ENCODE results near the gene COX6B2. TPM values are rescaled to one million over a fixed set of nuclear protein-coding genes. Genes with fewer than 3 reads are reported as not detected.

Gene COX6B2
- total RNA-seq, 1 experiment from 2014 or later: 0.80 TPM

GRCh38 chr19:55362174-55362989 is 7.9 kb upstream of the COX6B2 start:
- CTCF ChIA-PET: no interaction called here
- H3K9me2 ChIP-seq (replicated peaks; ENCODE audit: low read length): no peaks in the 10 kb centered on the region
- no peaks in the 10 kb centered on the region for H3K79me2 ChIP-seq (ENCODE audit: low read length)
- no TSS peak for BruUV-seq (replicated peaks)
- H3K4me1 ChIP-seq (ENCODE audit: insufficient read depth, low read length): no peaks in the 10 kb centered on the region
- intact Hi-C loops (cut with micrococcal nuclease): no loop called here
- no peak overlapping the region for H3K9ac ChIP-seq (ENCODE audit: low read length)
- H3K9me3 ChIP-seq (ENCODE audit: low read length): no peaks in the 10 kb centered on the region
- ATAC-seq (no peak; the same call in 1 of the 2 replicates), DNase-seq (no peak)
- H3K27me3 ChIP-seq (ENCODE audit: low read length): no peaks in the 10 kb centered on the region
- TF ChIP-seq EZH2phosphoT487 (IDR thresholded peaks at IDR 0.05; ENCODE audit: borderline replicate concordance, low read length): no peak
- no peak for TF ChIP-seq CTCF (conservative IDR thresholded peaks at IDR 0.05; ENCODE audit: low read depth, low read length)
- TF ChIP-seq EZH2 (IDR thresholded peaks at IDR 0.05; ENCODE audit: low read length, unreplicated experiment): no peak
- H4K20me1 ChIP-seq (ENCODE audit: low read length): no peaks in the 10 kb centered on the region
- H3K27ac ChIP-seq (ENCODE audit: low read length): no peak overlapping the region
- POLR2A ChIA-PET (ENCODE audit: unreplicated experiment): no interaction called here
- no peak overlapping the region for H3K4me2 ChIP-seq (ENCODE audit: low read length)
- H3K36me3 ChIP-seq (ENCODE audit: low read depth, low read length): no peaks in the 10 kb centered on the region
- no peak overlapping the region for H2AFZ ChIP-seq (ENCODE audit: low read length)
- H3F3A ChIP-seq (ENCODE audit: low read length, unreplicated experiment): no peaks in the 10 kb centered on the region
- no peak overlapping the region for H3K4me3 ChIP-seq (ENCODE audit: low read length)

DNA sequence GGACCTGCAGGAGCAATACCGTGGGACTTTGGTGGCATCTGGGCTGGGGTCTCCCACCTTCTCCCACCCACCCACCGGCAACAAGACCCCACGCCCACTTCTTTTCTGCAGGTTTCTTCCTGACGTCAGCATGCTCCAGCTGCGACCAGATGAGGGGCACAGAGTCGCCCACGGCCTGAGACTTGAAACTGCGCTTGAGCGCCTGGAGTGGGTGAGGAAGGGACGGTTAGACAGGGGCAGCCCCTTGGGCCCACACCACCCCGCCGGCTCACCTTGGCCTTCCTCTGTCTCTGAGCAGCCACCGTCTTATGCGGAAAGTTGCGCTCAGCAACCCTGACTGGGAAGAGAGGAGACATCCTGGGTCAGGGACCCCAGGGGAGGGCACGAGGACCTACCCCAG is 6.4 kb upstream of the COX6B2 start:
- H3K9me2 ChIP-seq (replicated peaks; ENCODE audit: low read length): no peaks in the 10 kb centered on the region
- no peaks in the 10 kb centered on the region for H3K9me3 ChIP-seq (ENCODE audit: low read length)
- DNase-seq: no peak
- H3K9ac ChIP-seq (ENCODE audit: low read length): no peak overlapping the region
- no peaks in the 10 kb centered on the region for H3K36me3 ChIP-seq (ENCODE audit: low read depth, low read length)
- H3K27me3 ChIP-seq (ENCODE audit: low read length): no peaks in the 10 kb centered on the region
- H3K4me3 ChIP-seq (ENCODE audit: low read length): no peak overlapping the region
- no peak overlapping the region for H3K4me2 ChIP-seq (ENCODE audit: low read length)
- no peak overlapping the region for H3K27ac ChIP-seq (ENCODE audit: low read length)
- no peaks in the 10 kb centered on the region for H3F3A ChIP-seq (ENCODE audit: low read length, unreplicated experiment)
- no peak overlapping the region for H2AFZ ChIP-seq (ENCODE audit: low read length)
- no peak for TF ChIP-seq CTCF (conservative IDR thresholded peaks at IDR 0.05; ENCODE audit: low read depth, low read length)
- no peak for TF ChIP-seq EZH2phosphoT487 (IDR thresholded peaks at IDR 0.05; ENCODE audit: borderline replicate concordance, low read length)
- TF ChIP-seq EZH2 (IDR thresholded peaks at IDR 0.05; ENCODE audit: low read length, unreplicated experiment): no peak
- no peaks in the 10 kb centered on the region for H3K4me1 ChIP-seq (ENCODE audit: insufficient read depth, low read length)
- ChIA-PET POLR2A (ENCODE audit: unreplicated experiment) (no interaction called here), CTCF (no interaction called here)
- intact Hi-C loops (cut with micrococcal nuclease): no loop called here
- H4K20me1 ChIP-seq (ENCODE audit: low read length): no peaks in the 10 kb centered on the region
- no TSS peak for BruUV-seq (replicated peaks)
- no peak for ATAC-seq
- H3K79me2 ChIP-seq (ENCODE audit: low read length): no peaks in the 10 kb centered on the region

Measured in PC-3 (cell line).